NCI-H774 (cell line): ENCODE results near the gene PTPRN2.

Experiments
- DNase-seq: peaks from one replicate; lab custom pipeline; 2025; lab: John Stamatoyannopoulos, UW

Gene PTPRN2

DNA sequence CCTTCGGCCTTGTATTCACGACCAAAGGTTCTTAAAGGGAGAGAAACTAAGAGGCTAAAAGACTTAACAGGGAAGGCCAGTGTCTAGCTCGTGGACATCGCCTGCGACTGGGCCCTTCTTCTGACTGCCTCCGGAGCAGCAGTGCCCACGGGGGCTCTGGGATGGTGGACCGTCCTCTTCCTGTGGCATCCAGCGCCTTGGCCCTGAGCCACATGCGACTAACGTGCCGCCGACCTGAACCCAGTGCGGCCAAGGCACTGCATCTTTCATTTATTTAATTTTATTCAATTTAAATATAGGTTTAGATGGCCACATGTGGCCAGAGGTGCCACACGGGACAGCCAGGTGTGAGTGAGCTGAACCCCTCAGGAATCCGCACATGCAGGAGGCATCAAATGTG lies 451.7 kb downstream of the PTPRN2 start:
- no peak for DNase-seq

DNA sequence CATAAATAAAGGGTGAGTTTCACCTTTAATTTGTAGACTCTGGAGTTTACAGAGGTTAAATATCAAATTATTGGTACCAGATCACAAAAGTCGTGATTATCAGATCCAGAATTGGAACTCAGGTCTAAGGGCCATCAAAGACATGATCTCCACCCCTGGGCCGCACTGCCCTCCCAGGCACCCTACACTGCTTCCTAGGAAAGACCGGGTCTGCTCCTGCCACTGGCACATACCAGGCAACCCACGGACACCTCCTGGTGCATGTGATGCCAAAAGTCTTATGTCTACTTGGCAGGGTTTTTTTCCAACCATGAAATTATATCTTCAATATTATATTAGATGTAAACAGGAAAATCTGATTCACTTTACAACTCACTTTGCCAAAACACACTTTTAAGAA lies 452.8 kb downstream of the PTPRN2 start:
- no peak for DNase-seq

- no peak for DNase-seq
These were observed 453.9 kb downstream of the PTPRN2 start for GRCh38 chr7:158133515-158134271.

- no peak for DNase-seq
These were observed 454.6 kb downstream of the PTPRN2 start for GRCh38 chr7:158133057-158133456.

- DNase-seq: no peak
These were observed 457.6 kb downstream of the PTPRN2 start for GRCh38 chr7:158130023-158130409.

DNA sequence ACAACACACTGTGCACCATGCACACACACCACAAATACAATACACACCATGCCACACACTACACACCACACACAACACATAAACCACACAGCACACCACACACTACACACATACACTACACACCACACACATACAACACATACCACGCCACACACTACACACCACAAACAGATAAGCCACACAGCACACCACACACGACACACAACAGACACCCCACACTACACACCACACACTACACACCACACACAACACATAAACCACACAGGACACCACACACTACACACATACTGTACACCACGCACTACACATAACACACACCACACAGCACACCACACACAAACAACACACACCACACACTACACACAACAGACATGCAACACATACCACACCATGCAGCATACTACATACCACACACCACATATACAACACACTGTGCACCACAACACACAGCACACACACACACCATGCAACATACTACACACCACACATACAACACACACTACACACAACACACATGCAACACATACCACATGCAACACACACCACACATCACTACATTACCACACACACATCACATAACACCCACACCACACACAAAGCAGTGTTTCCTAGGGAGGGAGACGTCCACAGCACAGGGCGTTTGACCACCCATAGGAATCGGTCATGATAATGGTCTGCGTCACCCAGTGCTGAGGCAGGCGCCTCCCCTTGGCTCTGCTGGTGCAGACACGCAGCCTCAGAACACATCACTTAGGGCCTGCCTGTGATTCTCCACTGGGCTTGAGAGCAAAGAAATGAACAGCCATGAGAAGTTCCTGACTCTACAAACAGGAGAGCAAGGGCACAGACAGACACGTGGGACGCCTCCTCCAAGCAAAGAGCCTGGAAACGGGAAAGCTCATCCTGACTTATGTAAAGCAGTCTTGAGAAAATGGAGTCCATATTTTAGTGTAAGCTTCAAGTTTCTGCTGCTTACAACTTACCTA lies 458.3 kb downstream of the PTPRN2 start:
- no peak for DNase-seq

- DNase-seq: no peak
These were observed 459.1 kb downstream of the PTPRN2 start for GRCh38 chr7:158128572-158128971.

GRCh38 chr7:158127241-158127640 lies 460.4 kb downstream of the PTPRN2 start:
- DNase-seq: no peak

- DNase-seq: no peak
These were observed 461.0 kb downstream of the PTPRN2 start for GRCh38 chr7:158126661-158127060.

DNA sequence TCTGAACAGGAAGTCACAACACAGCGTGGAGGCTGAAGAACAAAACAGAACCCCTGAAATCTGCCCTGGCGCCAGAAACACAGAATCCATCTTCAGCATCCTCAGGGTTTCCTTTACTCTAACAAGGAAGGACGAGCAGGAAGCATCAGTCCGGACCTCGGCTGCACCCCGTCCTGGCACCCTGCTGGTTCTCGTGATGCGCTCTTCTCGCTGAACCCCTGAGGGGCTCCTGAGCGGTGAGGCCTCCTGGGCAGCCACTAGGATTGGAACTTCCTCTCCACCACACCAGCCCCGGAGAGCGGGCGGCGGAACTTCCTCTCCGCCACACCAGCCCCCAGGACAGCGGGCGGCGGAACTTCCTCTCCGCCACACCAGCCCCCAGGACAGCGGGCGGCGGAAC lies 461.9 kb downstream of the PTPRN2 start:
- DNase-seq: no peak

- DNase-seq: no peak
These were observed 462.5 kb downstream of the PTPRN2 start for GRCh38 chr7:158125091-158125490.

DNA sequence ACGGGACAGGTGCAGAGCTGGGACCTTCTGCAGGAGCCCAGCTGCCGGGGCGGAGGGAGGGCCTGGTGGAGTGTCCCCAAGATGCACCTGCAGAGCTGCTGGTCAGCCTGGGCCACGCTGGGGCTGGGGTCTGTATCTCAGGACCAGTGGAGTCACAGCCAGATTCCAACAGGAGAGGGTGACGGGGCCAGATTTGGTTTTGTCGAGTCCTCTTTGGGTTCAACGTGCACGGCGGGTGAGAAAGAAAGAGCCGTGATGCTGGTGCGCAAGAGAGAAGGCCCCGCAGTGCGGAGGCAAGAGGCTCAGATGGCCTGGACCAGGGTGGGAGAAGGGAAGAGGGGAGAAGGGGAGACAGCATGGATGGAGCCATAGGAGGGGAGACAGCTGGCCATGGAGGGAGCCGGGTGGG lies 462.9 kb downstream of the PTPRN2 start:
- no peak for DNase-seq

GRCh38 chr7:158123753-158124152 lies 463.9 kb downstream of the PTPRN2 start:
- no peak for DNase-seq

DNA sequence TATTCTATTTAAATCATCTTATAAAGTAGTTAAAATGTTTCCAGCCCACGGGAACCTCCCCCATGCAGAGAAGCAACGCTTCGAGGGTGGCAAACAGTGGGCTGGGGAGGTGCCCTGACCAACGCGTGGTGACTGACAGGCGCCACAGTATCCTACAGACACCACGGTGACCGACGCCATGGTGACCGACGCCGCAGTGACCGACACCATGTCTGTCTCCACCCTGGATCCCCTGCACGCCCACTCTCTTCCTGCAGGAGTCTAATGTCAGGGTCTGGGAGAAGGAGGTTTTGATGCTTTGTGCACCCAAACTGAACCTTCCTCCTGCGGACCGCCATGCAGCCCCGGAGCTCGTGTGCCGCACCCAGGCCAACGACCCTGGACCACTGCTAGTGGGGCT lies 464.4 kb downstream of the PTPRN2 start:
- no peak for DNase-seq

DNA sequence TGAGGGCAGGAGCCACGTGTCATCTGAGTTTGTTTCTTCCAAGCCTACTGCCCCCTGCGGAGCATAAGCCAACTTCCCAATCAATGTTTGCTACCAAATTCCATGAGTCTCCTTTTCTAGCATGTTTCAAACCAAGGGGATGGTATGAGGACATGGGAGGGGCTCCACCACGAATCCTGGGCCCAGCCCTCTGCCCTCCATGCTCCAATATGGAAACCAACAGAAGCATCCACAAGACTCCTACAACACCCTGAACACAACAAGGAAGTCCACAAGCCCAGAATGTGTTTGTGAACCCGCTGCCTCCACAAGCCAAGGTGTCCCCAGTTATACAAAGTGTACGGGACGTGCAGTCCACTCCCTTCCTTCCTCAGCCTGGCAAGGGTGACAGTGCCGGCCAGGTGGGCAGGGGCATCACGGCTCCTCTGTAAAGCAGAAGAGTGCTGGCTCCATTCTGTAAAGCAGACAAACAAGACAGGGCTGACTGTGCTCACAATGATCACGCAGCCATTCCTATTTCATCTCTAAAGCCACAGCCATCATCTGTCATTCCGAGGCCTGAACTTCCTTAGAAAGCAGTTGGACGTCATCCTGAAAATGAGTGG lies 466.1 kb downstream of the PTPRN2 start:
- no peak for DNase-seq

DNA sequence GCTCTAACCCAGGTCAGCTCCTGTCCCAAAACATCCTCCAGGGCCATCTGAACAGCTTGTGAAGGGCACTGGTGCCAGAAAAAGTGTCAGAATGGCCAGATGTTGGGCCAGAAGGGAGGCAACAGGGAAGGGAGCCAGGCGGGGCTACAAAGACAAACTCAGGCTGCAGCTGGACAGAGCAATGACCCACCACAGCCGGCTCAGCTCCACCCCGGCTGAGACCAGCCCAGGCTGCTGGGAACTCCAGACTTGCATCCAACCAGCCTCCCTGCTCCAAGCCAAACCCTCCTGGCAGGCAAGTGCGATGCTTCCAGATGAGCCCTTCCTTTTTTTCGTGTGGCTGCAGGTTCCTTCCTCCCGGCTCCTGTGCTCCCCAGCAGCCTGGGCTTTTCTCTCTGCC lies 466.9 kb downstream of the PTPRN2 start:
- no peak for DNase-seq

GRCh38 chr7:158120316-158120715 lies 467.3 kb downstream of the PTPRN2 start:
- no peak for DNase-seq

DNA sequence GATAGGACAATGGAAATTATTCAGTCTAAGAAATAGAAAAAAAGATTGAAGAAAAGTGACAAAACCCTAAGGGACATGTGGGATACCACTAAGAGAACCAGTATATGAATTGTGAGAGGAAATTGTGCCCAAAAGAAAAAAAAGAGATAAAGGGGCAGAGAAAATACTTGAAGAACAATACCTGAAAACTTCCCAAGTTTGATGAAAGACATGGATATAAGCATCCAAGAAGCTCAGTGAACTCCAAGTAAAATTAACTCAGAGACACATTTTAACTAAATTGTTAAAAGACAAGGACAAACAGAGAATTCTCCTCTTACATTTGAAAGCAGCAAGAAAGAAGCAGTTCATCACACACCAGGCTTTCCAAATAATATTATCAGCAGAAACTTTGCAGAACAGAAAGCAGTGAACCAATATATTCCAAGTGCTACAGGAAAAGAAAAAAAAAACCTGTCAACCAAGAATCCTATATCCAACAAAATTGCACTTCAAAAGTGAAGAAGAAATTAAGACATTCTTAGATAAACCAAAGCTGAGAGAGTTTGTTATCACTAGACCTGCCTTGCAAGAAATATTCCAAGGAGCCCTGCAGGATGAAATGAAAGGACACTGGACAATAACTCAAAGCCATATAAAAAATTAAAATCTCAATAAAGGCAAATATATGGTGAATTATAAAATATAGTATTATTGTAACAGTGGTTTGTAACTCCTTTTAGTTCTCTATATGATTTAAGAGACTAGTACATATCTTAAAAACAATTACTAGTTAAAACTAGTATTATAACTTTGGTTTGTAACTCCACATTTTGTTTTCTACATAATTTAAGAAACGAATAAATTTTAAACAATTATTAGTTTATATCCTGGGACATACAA lies 470.0 kb downstream of the PTPRN2 start:
- DNase-seq: no peak

DNA sequence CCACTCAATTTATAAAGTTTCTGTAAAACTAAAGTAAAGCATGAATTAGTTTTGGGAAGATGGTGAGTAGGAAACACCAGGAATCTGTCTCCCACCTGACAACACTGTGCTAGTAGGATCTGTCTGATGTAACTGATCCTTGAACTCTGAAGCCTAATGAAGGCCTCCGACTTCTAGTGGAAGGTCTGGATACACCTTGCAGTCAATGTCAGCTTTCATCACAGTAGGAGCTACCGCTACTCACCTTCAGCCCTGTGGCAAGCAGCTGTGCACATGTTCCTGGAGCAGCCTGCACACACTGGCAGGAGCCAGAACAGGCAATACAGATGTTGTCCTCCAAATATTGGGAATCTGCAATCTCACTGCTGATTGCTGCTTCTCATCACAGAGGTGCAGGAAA lies 471.4 kb downstream of the PTPRN2 start:
- no peak for DNase-seq

DNA sequence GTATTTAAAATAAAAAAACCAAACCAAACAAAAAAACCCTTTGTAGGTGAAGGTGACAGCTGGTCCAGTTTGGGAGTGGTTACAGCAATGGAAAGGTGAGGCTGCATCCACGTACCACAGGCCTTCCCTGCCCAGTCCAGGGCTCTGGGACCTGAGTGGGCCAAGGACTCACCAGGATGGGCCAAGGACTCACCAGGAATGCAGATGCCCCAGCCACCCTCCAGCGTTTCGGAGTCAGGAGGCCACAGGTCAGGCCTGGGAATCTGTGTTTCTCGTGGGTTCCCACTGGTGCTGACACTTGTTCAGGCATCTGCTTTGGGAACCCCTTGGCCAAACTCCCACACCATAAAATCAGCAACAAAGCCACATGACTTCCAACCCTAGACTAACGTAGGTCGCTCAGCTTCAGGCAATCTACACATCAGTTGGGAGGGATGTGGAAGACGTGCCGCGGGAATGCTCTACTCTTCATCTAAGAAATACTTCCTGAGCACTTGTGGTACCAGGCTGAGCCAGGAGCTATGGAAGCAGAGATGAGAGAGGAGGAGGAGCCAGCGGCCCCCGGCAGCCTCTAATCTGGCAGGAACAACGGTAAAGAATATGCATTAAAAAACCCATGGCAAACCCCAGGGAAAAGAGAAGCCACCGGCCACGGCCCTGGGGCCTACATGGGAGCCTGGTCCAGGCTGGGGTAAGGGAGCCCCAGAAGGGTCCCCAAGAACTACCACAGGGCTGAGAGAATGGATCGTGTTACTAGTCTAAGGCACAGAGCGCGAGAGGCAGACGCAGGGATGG lies 473.4 kb downstream of the PTPRN2 start:
- DNase-seq: no peak
